Stimulated activated CD4-positive, alpha-beta T cell treated with anti-CD3 and anti-CD28 coated beads, Interleukin-4, amount 100 ng/mL, for 48 hours (primary cell): ENCODE data around the gene SH3GL3.

Source experiments
- DNase-seq, 2 donors: peaks; one replicate each; pipeline ENCODE4 v3.0.0-alpha.2; 2020; ENCODE audit warnings: low read depth in 2 of 2

SH3GL3 gene

DNA sequence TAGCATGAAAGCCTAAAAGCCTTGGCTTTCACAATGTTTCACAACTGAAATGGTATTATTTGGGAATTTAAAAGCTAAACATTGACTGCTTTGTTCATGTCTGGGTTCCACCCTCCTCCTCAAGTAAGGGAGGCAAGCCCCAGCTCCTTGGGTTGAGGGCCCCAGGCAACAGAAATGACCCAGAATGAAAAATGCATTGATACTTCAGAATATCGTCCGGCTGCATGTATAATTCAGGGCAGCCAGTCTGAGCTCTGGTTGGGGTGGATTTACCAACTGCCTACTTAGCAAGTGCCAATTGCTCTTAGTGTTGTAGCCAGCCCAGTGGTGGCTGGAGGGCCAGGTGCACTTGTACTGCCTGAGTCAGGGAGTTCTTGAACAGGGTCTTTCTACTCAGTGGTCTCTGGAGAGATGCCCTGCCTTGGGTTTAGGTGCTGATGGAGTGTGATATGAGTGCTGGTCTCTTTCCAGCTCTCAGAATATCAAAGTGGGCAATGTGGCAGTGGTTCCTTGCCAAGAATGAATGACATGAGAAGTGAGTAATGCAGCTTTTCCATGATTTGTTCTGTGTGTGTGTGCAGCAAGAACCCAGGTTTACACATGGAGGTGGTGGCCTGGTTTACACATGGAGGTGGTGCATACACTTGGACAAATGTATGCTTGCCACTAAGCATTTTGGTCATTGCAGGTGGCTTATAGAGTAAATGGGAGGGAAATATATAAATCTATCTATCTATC is 165.9 kb downstream of the SH3GL3 start:
- no peak for DNase-seq

GRCh38 chr15:83613714-83614113 is 166.6 kb downstream of the SH3GL3 start:
- no peak for DNase-seq

GRCh38 chr15:83616840-83617239 is 169.7 kb downstream of the SH3GL3 start:
- no peak for DNase-seq

DNA sequence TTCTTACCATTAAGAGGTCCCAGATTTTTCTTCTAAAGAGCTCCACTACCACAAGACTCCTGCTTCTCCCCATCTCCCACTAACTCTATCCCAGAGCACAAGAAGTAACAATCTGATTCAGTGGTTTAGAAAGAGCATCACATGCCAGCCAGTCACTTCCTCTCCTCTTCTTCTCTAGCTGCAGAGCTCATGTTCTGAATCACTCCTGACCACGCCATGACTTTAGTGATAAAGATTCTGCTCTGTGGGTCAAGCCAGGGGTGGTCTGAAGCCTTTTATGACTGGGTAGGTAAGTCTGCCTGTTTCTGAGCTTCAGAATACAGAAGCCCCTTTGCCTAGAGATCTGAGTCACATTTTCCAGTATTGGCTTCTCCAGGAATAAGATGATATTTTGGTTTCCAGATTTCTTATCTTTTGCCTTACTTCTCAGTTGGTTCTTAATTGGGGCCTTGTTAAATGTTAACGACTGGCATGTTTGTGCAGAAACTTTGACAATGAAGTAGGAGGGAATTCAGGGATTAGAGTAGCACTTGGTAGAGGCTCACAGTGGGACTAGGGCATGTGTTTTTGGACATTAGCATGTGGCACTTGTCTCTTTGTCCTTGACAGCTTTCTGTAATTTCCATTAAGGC is 179.1 kb downstream of the SH3GL3 start:
- no peak for DNase-seq

DNA sequence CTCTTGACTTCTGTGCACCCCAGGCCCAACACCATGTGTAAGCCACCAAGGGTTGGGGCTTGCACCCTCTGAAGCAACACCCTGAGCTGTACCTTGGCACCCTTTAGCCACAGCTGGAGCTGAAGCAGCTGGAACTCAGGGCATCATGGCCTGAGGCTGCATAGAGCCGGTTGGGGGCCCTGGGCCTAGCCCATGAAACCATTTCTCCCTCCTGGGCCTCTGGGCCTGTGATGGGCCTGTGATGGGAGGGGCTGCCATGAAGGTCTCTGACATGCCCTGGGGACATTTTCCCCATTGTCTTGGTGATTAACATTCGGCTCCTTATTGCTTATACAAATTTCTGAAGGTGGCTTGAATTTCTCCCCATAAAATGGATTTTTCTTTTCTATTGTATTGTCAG is 184.4 kb downstream of the SH3GL3 start:
- no peak for DNase-seq

DNA sequence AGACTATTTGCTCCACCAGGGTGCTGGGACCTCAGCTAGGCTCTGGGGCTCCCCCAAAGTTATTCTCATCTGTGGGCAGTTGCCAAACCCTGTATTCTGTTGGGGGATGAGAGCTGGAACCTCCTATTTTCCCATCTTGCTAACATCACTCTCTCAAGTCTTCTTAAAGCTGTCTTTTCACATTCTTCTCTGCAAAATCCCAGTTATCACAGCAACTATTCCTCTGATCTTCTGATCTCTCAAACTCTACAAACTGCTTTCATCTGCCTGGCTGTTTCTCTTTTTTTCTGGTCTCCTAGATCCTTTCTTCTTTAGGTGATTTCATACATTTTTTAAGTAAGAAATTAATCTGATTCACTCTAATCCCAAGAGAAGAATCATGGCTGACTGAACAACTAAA is 196.1 kb downstream of the SH3GL3 start:
- no peak for DNase-seq

- no peak for DNase-seq
Measured at GRCh38 chr15:83644439-83644838, 197.3 kb downstream of the SH3GL3 start.

- DNase-seq: no peak
Measured at GRCh38 chr15:83650831-83651230, 203.7 kb downstream of the SH3GL3 start.

GRCh38 chr15:83651541-83651940 is 204.4 kb downstream of the SH3GL3 start:
- DNase-seq: no peak

- DNase-seq: no peak
Measured at GRCh38 chr15:83652626-83653204, 205.6 kb downstream of the SH3GL3 start.

- no peak for DNase-seq
Measured at GRCh38 chr15:83653288-83653638, 206.1 kb downstream of the SH3GL3 start.

GRCh38 chr15:83653639-83654378 is 206.7 kb downstream of the SH3GL3 start, which contains the start of gene ADAMTSL3:
Gene ADAMTSL3 (plus strand): TSS chr15:83654123. CDS start chr15:83655762, 1,639 bp downstream.
- DNase-seq: no peak

- no peak for DNase-seq
Measured at GRCh38 chr15:83654379-83655236, 207.5 kb downstream of the SH3GL3 start.

DNA sequence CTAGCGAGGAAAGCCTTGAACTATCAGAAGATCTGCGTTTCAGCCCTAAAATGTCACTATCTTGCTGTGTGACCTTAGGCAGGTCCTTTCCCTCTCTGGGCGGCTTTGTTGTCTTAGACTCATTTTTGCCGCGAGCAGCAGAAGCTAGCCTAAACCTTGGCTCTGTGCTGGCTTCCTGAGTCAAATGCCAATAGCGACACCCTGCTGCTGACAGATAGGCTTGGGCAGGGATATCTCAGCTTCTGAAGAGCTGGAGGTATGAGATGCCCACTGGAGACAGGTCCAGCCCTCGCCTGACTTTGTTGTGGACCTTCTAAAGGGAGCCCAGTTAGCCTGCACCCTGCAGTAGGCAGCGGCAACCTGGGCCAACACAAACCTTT is 208.1 kb downstream of the SH3GL3 start:
- no peak for DNase-seq

DNA sequence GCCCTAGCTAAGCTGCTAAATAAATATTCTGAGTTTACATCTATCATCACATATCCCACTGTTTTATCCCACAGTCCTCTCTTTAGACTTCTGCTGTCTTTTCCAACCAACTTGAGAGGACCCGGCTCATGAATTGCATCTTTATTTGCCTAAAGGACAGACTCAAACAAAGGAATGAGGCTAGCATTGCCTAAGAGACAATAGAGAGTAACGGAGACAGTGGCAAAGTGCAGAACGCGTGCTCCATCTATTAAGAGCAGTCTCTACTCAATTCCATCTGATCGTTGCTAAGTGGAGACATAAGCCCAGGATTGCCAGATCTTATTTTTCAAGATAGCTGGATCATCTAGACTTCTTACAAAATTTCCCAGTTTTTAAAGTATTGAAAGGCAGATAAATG is 209.1 kb downstream of the SH3GL3 start:
- DNase-seq: no peak

DNA sequence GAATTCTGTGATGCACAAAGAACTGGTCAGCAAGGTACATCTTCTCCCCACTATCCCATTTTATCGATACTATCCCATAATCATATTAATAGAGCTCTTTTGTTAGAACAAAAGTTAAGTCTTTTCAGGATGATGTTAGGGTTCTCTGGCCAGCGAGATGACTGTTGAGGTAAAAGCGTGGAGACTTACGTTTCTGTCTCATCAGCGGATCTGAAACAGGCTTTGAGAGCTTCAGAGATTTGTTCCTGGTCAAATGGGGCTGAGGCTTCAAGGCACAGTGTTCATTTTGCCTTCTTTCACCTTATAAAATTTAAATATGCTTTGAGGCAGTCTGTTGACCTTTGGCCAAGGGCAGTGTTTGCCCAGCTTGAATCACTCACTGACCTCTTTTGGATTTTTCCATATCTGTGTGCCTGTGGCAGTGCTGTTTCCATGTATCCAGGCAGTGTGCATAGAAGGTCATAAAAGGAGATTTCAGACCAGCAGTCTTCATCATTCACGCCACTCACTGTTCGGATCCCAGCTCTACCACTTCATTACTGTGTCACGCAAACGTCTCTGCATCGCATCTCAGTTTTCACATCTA is 209.9 kb downstream of the SH3GL3 start:
- DNase-seq: no peak

GRCh38 chr15:83657549-83657948 is 210.4 kb downstream of the SH3GL3 start:
- DNase-seq: no peak

GRCh38 chr15:83658430-83659416 is 211.6 kb downstream of the SH3GL3 start:
- DNase-seq: no peak

DNA sequence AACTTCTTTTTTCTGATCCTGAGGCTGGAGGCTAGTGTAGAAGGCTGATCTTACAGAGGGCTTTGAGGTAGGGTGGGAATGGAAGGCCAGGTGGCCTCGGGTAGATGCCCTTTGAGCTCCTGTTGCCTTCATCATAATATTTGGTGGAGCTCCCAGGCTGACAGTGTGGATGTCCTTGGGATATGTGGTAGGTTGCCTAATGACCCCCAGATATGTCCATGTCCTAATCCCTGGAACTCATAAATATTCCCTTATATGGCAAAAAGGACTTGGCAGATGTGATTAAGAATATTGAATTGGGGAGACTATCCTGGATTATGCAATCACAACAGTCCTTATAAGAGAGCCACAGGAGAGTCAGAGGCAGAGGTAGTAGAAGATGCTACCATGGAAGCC is 212.3 kb downstream of the SH3GL3 start:
- DNase-seq: no peak

DNA sequence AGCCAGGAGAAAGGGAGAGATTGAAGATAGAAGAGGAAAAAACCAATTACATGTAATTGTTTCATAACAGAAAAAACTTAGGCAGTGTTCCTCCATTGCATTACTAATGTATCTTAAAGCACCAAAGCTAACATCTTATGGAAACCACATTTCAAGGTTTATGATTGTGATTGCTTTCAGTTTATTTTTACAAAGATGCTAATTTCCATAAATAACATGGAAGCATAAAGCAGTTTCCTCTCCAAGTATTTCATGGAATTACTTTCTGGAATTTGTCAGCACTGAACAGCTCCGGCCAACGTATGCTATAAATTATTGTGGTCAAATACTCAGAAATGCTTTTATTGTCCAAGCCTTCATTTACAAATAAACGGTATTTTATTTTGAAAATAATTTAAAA is 218.3 kb downstream of the SH3GL3 start:
- no peak for DNase-seq
